HG03571 (cell line): Measurements from ENCODE around the gene ACTL9.
"Not testable (repeated sequence)": the region's sequence is repeated elsewhere in the genome, so short reads cannot be mapped to it uniquely, and the experiment has no call there.

Experiments
- ATAC-seq: cut with Tn5 transposase; IDR thresholded peaks from one replicate; pipeline ENCODE4 v1.9.1; 2021; ENCODE audit not compliant: unreplicated experiment

The ACTL9 gene, protein sequence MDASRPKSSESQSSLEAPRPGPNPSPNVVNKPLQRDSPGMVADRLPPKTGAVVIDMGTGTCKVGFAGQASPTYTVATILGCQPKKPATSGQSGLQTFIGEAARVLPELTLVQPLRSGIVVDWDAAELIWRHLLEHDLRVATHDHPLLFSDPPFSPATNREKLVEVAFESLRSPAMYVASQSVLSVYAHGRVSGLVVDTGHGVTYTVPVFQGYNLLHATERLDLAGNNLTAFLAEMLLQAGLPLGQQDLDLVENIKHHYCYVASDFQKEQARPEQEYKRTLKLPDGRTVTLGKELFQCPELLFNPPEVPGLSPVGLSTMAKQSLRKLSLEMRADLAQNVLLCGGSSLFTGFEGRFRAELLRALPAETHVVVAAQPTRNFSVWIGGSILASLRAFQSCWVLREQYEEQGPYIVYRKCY

DNA sequence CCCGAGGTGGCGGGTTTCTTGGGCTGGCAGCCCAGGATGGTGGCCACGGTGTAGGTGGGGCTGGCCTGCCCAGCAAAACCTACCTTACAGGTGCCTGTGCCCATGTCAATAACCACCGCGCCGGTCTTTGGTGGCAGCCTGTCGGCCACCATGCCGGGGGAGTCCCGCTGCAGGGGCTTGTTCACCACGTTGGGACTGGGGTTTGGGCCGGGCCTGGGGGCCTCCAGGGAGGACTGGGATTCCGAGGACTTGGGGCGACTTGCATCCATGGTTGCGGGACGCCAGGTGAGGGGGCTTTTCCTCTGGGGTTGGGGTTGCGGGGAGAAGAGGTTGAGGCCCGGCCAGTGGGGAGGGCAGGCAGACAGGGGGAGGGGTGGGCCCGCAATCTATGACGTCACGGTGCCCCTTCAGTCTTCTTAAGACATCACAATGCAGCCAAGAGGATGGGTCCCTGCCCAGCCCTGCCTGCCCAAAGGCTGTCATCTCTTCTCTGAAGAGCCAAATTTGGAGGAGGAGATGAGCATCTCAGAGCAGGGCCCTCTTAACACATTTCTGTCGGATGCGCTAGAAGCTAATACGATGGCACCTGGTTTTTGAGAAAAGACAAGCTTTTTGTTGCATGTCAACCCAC lies at the start of gene ACTL9:
Gene ACTL9 (minus strand): TSS at position 363 of the 631 bp plus-strand sequence. CDS start 94 bp downstream, at position 269.
- ATAC-seq, result no peak

DNA sequence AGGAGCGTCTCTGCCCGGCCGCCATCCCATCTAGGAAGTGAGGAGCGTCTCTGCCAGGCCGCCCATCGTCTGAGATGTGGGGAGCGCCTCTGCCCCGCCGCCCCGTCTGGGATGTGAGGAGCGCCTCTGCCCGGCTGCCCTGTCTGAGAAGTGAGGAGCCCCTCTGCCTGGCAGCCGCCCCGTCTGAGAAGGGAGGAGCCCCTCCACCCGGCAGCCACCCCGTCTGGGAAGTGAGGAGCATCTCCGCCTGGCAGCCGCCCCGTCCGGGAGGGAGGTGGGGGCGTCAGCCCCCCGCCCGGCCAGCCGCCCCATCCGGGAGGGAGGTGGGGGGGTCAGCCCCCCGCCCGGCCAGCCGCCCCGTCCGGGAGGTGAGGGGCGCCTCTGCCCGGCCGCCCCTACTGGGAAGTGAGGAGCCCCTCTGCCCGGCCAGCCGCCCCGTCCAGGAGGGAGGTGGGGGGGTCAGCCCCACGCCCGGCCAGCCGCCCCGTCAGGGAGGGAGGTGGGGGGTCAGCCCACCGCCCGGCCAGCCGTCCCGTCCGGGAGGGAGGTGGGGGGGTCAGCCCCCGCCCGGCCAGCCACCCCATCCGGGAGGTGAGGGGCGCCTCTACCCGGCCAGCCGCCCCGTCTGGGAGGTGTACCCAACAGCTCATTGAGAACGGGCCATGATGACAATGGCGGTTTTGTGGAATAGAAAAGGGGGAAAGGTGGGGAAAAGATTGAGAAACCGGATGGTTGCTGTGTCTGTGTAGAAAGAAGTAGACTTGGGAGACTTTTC lies 40.9 kb upstream of the ACTL9 start:
- not testable (repeated sequence) for ATAC-seq

DNA sequence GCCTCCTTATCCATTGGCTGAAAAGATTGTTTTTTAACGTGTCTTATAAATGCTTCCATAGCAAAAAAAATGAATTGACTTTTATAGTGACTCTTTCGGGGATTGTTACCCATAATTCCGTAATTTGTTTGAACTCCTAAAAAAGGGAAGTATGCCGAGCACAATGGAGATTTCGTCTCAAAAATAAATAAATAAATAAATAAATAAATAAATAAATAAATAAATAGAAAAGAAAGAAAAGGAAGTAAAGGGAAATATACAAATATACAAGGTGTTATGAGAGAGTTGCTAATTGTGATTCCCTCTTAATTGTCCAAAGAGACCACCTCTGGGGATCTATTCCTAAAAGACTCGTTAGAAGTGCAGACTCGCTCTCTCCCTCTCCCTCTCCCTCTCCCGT lies 39.8 kb upstream of the ACTL9 start:
- no peak for ATAC-seq

- ATAC-seq, result no peak
These were observed 33.0 kb upstream of the ACTL9 start for GRCh38 chr19:8731428-8732169.

- ATAC-seq, result no peak
These were observed 25.7 kb upstream of the ACTL9 start for GRCh38 chr19:8724276-8724675.

DNA sequence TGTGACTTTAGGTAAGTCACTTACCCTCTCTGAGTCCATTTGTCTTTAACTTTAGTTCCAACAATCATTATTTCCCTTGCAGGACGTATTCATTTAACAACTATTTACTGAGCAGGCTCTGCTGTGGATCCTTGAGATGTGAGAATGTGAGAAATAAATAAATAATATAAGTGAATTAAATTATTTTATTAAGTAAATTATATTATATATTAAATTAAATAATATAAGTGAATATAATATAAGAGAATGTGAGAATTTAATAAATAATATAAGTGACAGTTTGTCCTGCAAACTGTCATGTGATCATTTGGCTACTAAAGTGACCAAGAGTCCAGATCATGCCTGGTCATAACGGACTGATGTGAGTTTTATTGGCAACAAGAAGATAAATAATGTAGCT lies 23.4 kb upstream of the ACTL9 start:
- ATAC-seq, result no peak

- ATAC-seq, result no peak
These were observed 22.7 kb upstream of the ACTL9 start, which contains the start of gene OR2Z1 for GRCh38 chr19:8721334-8721733. OR2Z1 (plus strand) TSS chr19:8721634; CDS start chr19:8731029, 9,395 bp downstream.

- not testable (repeated sequence) for ATAC-seq
These were observed 11.7 kb upstream of the ACTL9 start for GRCh38 chr19:8710337-8710736.

- ATAC-seq, result no peak
These were observed 7.1 kb upstream of the ACTL9 start for GRCh38 chr19:8705742-8706141.

GRCh38 chr19:8705304-8705703 lies 6.7 kb upstream of the ACTL9 start:
- ATAC-seq, result not testable (repeated sequence)

- ATAC-seq, result no peak
These were observed 4.6 kb upstream of the ACTL9 start for GRCh38 chr19:8703223-8703622.

- ATAC-seq, result no peak
These were observed 3.8 kb upstream of the ACTL9 start for GRCh38 chr19:8702350-8702749.

- ATAC-seq, result no peak
These were observed 2.4 kb upstream of the ACTL9 start for GRCh38 chr19:8700956-8701355.

DNA sequence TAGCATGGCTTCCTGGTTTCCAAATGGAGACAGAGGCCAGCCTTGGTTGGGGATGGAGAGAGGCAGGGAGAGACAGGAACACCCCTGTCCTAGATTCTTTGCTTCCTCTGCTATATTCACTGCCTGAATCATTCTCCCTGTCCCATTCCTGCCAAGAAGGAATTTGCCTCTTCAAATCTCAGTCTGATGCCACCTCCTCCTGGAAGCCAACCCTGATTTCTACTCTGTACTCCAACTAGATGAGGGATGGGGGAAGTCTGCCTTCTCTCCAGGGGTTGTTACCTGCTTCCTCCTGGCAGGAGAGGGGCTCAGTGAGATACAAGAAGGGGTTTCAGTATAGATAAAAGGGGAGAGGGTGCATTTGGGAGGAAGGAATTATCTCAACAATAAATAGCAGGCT lies 1.3 kb upstream of the ACTL9 start:
- ATAC-seq, result no peak

DNA sequence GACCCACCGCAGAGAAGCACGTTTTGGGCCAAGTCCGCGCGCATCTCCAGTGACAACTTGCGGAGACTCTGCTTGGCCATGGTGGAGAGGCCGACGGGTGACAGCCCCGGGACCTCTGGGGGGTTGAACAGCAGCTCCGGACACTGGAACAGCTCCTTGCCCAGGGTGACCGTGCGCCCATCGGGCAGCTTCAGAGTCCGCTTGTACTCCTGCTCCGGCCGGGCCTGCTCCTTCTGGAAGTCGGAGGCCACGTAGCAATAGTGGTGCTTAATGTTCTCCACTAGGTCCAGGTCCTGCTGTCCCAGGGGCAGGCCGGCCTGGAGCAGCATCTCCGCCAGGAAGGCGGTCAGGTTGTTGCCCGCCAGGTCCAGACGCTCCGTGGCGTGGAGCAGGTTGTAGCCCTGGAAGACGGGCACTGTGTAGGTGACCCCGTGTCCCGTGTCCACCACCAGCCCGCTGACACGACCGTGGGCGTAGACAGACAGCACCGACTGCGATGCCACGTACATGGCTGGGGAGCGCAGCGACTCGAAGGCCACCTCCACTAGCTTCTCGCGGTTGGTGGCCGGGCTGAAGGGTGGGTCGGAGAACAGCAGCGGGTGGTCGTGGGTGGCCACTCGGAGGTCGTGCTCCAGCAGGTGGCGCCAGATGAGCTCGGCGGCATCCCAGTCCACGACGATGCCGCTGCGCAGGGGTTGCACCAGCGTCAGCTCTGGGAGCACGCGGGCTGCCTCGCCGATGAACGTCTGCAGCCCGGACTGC lies 743 bp downstream of the ACTL9 start:
- ATAC-seq, result no peak

GRCh38 chr19:8696993-8697392 lies 1.6 kb downstream of the ACTL9 start:
- ATAC-seq, result no peak

GRCh38 chr19:8695911-8696310 lies 2.7 kb downstream of the ACTL9 start:
- no peak for ATAC-seq

- no peak for ATAC-seq
These were observed 3.1 kb downstream of the ACTL9 start for GRCh38 chr19:8695501-8695900.

GRCh38 chr19:8690753-8691539 lies 7.6 kb downstream of the ACTL9 start:
- no peak for ATAC-seq
